Measurements from ENCODE around the gene TM9SF1. TPM values are rescaled to one million over a fixed set of nuclear protein-coding genes. Genes with fewer than 3 reads are reported as not detected.

Gene TM9SF1
- total RNA-seq: 10 to 100 TPM; 28.6 to 33.4 TPM

GRCh38 chr14:24195186-24196070 lies at the start of gene TM9SF1:
TM9SF1 (minus strand) TSS chr14:24195441; CDS start chr14:24195019, 422 bp downstream.
- Mint-ChIP-seq H3K4me1 (peaks cover 44% of the 10 kb centered on the region), H3K4me3 (peak within 1 kb of the TSS; percentile 98), H3K36me3 (ENCODE audit: low read depth) (peaks cover 61% of the 10 kb centered on the region), H3K27me3 (no peaks in the 10 kb centered on the region), H3K27ac (peak within 1 kb of the TSS; percentile 99), H3K9me3 (no peaks in the 10 kb centered on the region)
- ATAC-seq (replicated peaks): peak; percentile 96

- Mint-ChIP-seq H3K9me3 (no peaks in the 10 kb centered on the region), H3K27me3 (no peaks in the 10 kb centered on the region), H3K36me3 (ENCODE audit: low read depth) (peaks cover 38% of the 10 kb centered on the region), H3K27ac (peak overlapping the region; percentile 94), H3K4me1 (peaks cover 40% of the 10 kb centered on the region), H3K4me3 (peak overlapping the region; percentile 83)
- ATAC-seq (replicated peaks): no peak
Measured at GRCh38 chr14:24243336-24243836, 48.1 kb upstream of the TM9SF1 start.

GRCh38 chr14:24241829-24242443 lies 46.7 kb upstream of the TM9SF1 start:
- Mint-ChIP-seq H3K9me3 (no peaks in the 10 kb centered on the region), H3K4me1 (peaks cover 40% of the 10 kb centered on the region), H3K27me3 (no peaks in the 10 kb centered on the region), H3K36me3 (ENCODE audit: low read depth) (peaks cover 52% of the 10 kb centered on the region), H3K27ac (peak overlapping the region; percentile 94), H3K4me3 (peak overlapping the region; percentile 83)
- ATAC-seq (replicated peaks): peak; percentile 87

- Mint-ChIP-seq H3K27me3 (no peaks in the 10 kb centered on the region), H3K9me3 (no peaks in the 10 kb centered on the region), H3K4me1 (peaks cover 44% of the 10 kb centered on the region), H3K27ac (peak overlapping the region; percentile 71), H3K36me3 (ENCODE audit: low read depth) (peaks cover 68% of the 10 kb centered on the region), H3K4me3 (peak overlapping the region; percentile 83)
- ATAC-seq (replicated peaks): no peak
Measured at GRCh38 chr14:24240110-24240918, 45.1 kb upstream of the TM9SF1 start.

- H3K4me3 Mint-ChIP-seq: peak overlapping the region; percentile 83
- H3K27me3 Mint-ChIP-seq: no peaks in the 10 kb centered on the region
- no peak for ATAC-seq (replicated peaks)
- peak overlapping the region; percentile 61 for H3K27ac Mint-ChIP-seq
- H3K4me1 Mint-ChIP-seq: peaks cover 57% of the 10 kb centered on the region
- H3K9me3 Mint-ChIP-seq: no peaks in the 10 kb centered on the region
- peaks cover 86% of the 10 kb centered on the region for H3K36me3 Mint-ChIP-seq (ENCODE audit: low read depth)
Measured at GRCh38 chr14:24238527-24239037, 43.3 kb upstream of the TM9SF1 start.

GRCh38 chr14:24238123-24238522 lies 42.9 kb upstream of the TM9SF1 start:
- peaks cover 89% of the 10 kb centered on the region for H3K36me3 Mint-ChIP-seq (ENCODE audit: low read depth)
- no peaks in the 10 kb centered on the region for H3K9me3 Mint-ChIP-seq
- peaks cover 59% of the 10 kb centered on the region for H3K4me1 Mint-ChIP-seq
- no peak for ATAC-seq (replicated peaks)
- H3K4me3 Mint-ChIP-seq: peak overlapping the region; percentile 83
- peak overlapping the region; percentile 61 for H3K27ac Mint-ChIP-seq
- no peaks in the 10 kb centered on the region for H3K27me3 Mint-ChIP-seq

GRCh38 chr14:24237463-24237955 lies 42.3 kb upstream of the TM9SF1 start:
- Mint-ChIP-seq H3K4me1 (peaks cover 59% of the 10 kb centered on the region), H3K27ac (peak overlapping the region; percentile 61), H3K9me3 (no peaks in the 10 kb centered on the region), H3K36me3 (ENCODE audit: low read depth) (peaks cover 92% of the 10 kb centered on the region), H3K27me3 (no peaks in the 10 kb centered on the region), H3K4me3 (peak overlapping the region; percentile 83)
- no peak for ATAC-seq (replicated peaks)

- peaks cover 88% of the 10 kb centered on the region for H3K36me3 Mint-ChIP-seq (ENCODE audit: low read depth)
- no peaks in the 10 kb centered on the region for H3K27me3 Mint-ChIP-seq
- no peaks in the 10 kb centered on the region for H3K9me3 Mint-ChIP-seq
- ATAC-seq (replicated peaks): no peak
- peaks cover 59% of the 10 kb centered on the region for H3K4me1 Mint-ChIP-seq
- no peak overlapping the region for H3K4me3 Mint-ChIP-seq
- H3K27ac Mint-ChIP-seq: peak overlapping the region; percentile 61
Measured at GRCh38 chr14:24236689-24237462, 41.6 kb upstream of the TM9SF1 start.

GRCh38 chr14:24235804-24236688 lies 40.8 kb upstream of the TM9SF1 start:
- peaks cover 85% of the 10 kb centered on the region for H3K36me3 Mint-ChIP-seq (ENCODE audit: low read depth)
- ATAC-seq (replicated peaks): no peak
- peak overlapping the region; percentile 15 for H3K4me3 Mint-ChIP-seq
- H3K27ac Mint-ChIP-seq: peak overlapping the region; percentile 62
- H3K27me3 Mint-ChIP-seq: no peaks in the 10 kb centered on the region
- H3K9me3 Mint-ChIP-seq: no peaks in the 10 kb centered on the region
- peaks cover 59% of the 10 kb centered on the region for H3K4me1 Mint-ChIP-seq

GRCh38 chr14:24234095-24235005 lies 39.1 kb upstream of the TM9SF1 start:
- peak overlapping the region; percentile 84 for H3K4me3 Mint-ChIP-seq
- no peaks in the 10 kb centered on the region for H3K27me3 Mint-ChIP-seq
- no peaks in the 10 kb centered on the region for H3K9me3 Mint-ChIP-seq
- peaks cover 44% of the 10 kb centered on the region for H3K4me1 Mint-ChIP-seq
- H3K27ac Mint-ChIP-seq: peak overlapping the region; percentile 85
- peaks cover 73% of the 10 kb centered on the region for H3K36me3 Mint-ChIP-seq (ENCODE audit: low read depth)
- no peak for ATAC-seq (replicated peaks)

- Mint-ChIP-seq H3K27me3 (no peaks in the 10 kb centered on the region), H3K4me3 (peak overlapping the region; percentile 84), H3K9me3 (no peaks in the 10 kb centered on the region), H3K4me1 (peaks cover 36% of the 10 kb centered on the region), H3K36me3 (ENCODE audit: low read depth) (peaks cover 71% of the 10 kb centered on the region), H3K27ac (peak overlapping the region; percentile 85)
- ATAC-seq (replicated peaks): no peak
Measured at GRCh38 chr14:24233538-24233866, 38.3 kb upstream of the TM9SF1 start.

Measured in activated T-helper 17 cell treated with anti-CD3 and anti-CD28 coated beads, Interleukin-2, amount 50 U/mL, for 72 hours (primary cell).